Neural cell (in vitro differentiated cells): ENCODE results near the gene HBG1.

Source experiments
- CTCF ChIP-seq: fragments of 450-650 bp; IDR thresholded peaks from 2 replicates; pipeline ENCODE4 v1.5.1; 2014; ENCODE audit warnings: antibody characterized with exemption, mild to moderate bottlenecking, moderate library complexity; ENCODE audit not compliant: poor library complexity, severe bottlenecking
- EZH2 ChIP-seq: fragments of 200-600, 300-800 bp; shearing (Covaris generic), sonication (generic); IDR thresholded peaks from 2 replicates; pipeline ENCODE4 v1.6.1; 2014; ENCODE audit warnings: antibody characterized with exemption, low read length, borderline replicate concordance, mild to moderate bottlenecking; ENCODE audit not compliant: insufficient read depth, poor library complexity, severe bottlenecking
- MXI1 ChIP-seq: fragments of 450-650 bp; conservative IDR thresholded peaks from 2 replicates; pipeline ENCODE4 v1.6.1; 2014; ENCODE audit warnings: antibody characterized with exemption, mild to moderate bottlenecking; ENCODE audit not compliant: poor library complexity, severe bottlenecking
- POLR2AphosphoS5 ChIP-seq: IDR thresholded peaks from 2 replicates; pipeline ENCODE4 v1.6.1; 2012
- TAF1 ChIP-seq: IDR thresholded peaks from 2 replicates; pipeline ENCODE4 v1.6.1; 2012; ENCODE audit warnings: low read depth

- TF ChIP-seq CTCF (no peak), MXI1 (no peak), TAF1 (no peak), EZH2 (no peak), POLR2AphosphoS5 (no peak)
Measured at GRCh38 chr11:5269715-5270147, 20.1 kb upstream of the HBG1 start, which contains the start of gene HBE1.
